Forelimb muscle (tissue), 1 donor: ENCODE data around the gene NCR3LG1. TPM values are rescaled to one million over a fixed set of nuclear protein-coding genes. Genes with fewer than 3 reads are reported as not detected.

Experiments used
- DNase-seq: peaks from one replicate; pipeline ENCODE4 v3.0.0-alpha.2; 2013; ENCODE audit warnings: low read depth
- polyA plus RNA-seq: library from polyadenylated mRNA; unstranded; fragments of 120-200 nt; gene quantifications from one replicate; pipeline ENCODE4 v1.2.1, GENCODE V29; 2013; ENCODE audit not compliant: insufficient read length

The NCR3LG1 gene
- polyA plus RNA-seq, 1 donor, result 0.29 TPM

DNA sequence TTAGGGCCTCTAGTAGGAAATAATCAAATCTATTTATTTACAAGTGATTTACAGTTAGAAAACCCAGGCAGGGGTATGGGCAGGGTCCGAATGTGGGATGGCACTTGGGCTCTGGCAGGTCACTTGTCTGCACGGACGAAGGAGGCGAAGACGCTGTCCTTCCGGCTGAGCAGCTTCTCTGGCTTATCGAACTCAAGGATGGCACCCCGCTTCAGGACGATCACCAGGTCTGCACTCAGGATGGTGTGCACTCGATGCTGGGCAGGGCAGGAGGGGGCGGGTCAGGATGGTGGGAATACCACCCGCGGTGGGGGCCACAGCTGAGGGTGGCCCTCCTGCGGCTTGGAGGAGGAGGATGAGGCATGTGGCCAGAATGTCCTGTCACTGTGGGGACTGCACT is 41.3 kb downstream of the NCR3LG1 start:
- no peak for DNase-seq

- no peak for DNase-seq
These were observed 41.9 kb downstream of the NCR3LG1 start for GRCh38 chr11:17393472-17393871.

DNA sequence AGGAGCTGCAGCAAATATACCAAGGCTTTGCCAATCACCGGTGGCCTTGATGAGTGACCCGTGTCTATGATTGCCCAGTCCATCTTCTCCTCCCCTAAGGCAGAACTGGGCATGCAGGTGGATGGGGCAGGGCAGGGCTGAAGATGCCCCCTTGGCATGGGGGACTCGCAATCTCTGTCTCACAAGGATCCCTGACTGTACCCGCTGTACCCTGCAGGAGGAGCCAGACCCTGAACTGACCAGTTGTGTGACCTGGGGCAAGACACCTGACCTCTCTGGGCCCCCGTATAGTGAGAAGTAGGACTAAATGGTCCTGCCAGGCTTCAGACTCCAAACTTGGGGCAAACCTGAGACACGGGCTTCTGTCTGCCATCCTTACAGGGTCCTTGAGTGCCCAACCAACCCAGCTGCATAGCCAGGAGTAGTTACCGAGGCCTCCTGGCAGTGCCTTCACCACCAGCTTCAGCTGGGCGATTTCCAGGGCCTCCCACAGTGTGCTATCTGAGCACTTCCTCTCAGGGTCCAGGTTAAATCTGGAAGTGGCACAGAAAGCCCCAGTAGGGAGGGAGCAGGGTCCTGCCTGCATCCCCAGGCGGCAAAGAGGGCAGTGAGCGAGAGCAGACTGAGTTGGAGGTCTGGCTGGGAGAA is 43.3 kb downstream of the NCR3LG1 start:
- DNase-seq, result no peak

DNA sequence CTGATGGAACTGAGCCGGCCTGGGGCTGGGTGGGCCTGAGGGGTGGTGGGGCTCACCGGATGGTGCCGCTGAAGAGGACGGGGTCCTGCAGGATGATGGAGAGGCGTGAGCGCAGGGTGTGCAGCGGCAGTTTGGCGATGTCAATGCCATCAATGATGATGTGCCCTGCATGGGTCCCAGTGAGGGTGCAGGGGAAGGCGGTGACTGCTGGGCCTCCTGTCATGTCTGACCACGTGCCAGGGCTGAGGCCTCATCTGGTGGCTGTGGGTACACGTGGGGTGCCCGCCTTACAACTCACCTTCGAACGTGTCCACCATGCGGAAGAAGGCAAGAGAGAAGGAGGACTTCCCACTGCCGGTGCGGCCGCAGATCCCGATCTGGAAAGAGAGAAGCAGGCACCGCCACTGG is 44.0 kb downstream of the NCR3LG1 start:
- no peak for DNase-seq

DNA sequence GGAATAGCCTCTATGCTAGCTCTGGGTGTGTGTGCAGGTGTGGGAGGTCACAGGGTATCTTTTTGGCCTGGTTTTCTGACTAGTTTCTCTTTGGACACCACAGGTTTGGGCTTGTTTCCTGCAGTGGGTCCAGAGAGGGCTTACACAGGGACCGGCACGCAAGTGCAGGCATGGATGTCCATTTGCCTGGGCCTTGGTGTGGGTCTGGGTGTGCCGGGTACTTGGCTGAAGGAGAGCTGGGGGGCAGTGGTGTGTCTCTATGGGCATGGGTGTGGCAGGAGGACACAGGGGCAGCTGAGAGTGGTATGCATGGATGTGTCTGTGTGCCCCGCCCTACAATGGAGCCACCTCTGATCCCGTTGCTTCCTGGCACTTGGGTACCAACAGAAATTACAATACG is 44.4 kb downstream of the NCR3LG1 start:
- no peak for DNase-seq

GRCh38 chr11:17396598-17397310 is 45.2 kb downstream of the NCR3LG1 start:
- no peak for DNase-seq

DNA sequence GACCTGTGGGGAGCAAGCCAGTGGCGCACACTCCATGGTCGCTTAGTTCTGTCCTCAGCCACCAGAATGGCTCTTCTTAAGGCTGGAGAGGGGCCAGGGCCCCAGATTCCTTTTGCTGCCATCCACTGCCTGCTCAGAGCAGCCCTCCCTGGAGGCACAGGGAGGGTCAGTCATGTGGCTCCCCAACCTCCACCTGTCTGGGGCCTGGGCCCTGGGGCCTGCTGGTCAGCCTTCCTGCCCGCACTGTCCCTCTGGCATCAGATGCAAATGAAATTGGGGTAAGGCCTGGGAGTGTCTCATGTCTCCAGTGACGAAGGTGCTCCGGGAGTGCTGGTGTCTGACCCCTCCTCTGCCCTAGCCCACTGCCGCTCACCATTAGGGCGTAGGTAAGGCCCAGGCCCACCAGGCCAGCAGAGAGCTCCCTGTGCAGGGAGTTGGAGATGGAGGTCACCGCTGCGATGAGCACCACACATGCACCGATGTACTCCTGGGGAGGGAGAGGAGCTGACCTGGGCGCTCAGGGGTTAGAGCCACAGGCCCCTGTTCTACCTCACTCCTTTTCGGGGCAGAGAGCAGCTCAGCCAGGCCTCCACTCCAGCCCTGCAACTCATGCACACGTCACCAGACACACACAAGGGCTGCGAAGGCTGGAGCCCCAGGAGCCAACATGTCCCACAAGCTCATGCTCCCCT is 45.9 kb downstream of the NCR3LG1 start:
- DNase-seq, result no peak

- DNase-seq, result no peak
These were observed 47.6 kb downstream of the NCR3LG1 start for GRCh38 chr11:17399236-17399635.

- DNase-seq, result no peak
These were observed 48.6 kb downstream of the NCR3LG1 start for GRCh38 chr11:17400048-17400775.

DNA sequence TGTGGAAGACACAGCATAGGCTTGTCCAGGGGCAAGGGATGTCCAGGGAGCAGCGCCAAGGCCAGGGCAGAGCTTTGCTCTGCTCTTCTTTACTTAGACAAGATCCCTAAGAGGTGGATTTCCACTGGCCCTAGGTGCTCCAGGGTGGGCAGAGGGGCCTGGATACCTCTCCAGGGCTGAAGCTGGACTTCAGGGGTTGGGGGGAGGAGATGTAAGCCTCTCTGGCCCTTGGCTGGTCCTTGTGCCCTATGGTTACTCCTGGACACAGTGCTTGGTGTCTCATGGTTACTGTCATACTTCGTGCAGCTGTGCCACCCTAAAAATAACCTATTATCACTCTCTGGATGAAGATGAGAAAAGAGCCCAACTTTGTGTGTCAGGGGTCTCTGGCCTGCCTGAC is 49.7 kb downstream of the NCR3LG1 start:
- DNase-seq, result no peak

- DNase-seq, result no peak
These were observed 50.2 kb downstream of the NCR3LG1 start for GRCh38 chr11:17401841-17402240.

GRCh38 chr11:17402486-17402885 is 50.9 kb downstream of the NCR3LG1 start:
- no peak for DNase-seq

- no peak for DNase-seq
These were observed 52.6 kb downstream of the NCR3LG1 start for GRCh38 chr11:17403980-17404759.

DNA sequence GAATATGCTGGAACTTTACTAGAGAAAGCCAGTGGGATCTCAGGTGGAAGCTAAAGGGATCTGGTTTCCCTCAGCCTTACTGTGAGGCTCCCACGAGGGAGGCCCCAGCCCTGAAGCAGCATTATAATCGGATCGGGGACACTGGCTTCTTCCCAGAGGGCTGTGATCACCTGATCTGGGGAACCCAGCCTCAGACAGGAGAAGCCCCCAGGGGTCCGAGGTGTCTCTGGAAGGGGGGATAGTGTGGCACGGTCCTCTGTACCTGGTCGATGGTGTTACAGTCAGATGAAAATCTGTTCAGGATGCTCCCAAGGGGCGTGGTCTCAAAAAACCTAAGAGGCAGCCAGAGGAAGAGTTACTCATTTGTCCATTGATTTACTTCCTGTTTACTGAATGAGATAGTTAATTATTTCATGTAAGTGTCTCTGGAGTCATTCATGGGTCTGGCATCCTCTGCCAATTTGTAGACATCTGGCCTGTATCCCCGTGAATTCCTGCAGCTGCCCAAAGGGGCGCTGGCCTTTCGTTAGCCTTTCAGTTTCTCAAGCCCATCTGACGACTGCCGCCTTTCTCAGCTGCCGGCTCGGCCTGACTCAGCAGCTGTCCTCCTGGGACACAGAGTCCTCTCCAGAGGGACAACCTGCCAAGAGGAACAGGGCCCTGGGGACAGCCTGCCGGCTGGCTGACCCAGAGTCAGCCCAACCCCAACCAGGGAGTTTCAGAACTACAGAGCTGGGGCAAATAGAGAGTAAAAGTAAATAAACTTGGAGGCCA is 53.8 kb downstream of the NCR3LG1 start:
- DNase-seq, result no peak

GRCh38 chr11:17406082-17406817 is 54.6 kb downstream of the NCR3LG1 start:
- DNase-seq, result no peak

DNA sequence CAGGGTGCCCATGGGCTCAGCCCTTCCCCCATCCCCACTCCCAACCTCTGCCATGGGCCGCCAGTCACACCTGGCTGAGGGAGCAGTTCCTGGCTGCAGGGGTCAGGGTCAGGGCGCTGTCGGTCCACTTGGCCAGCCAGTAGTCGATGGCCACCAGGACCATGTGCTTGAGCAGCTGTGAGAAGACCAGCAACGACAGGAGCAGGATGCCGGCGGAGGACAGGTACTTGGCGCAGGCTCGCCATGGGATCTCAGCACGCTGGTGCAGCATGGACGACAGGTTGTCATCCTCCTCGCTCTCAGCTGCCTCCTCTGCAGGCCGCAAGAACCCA is 55.2 kb downstream of the NCR3LG1 start:
- no peak for DNase-seq

- no peak for DNase-seq
These were observed 56.0 kb downstream of the NCR3LG1 start for GRCh38 chr11:17407575-17407974.

- DNase-seq, result no peak
These were observed 56.4 kb downstream of the NCR3LG1 start for GRCh38 chr11:17408026-17408425.

- DNase-seq, result no peak
These were observed 57.0 kb downstream of the NCR3LG1 start for GRCh38 chr11:17408641-17409040.
